Measurements from ENCODE around the gene ALX3.

DNA sequence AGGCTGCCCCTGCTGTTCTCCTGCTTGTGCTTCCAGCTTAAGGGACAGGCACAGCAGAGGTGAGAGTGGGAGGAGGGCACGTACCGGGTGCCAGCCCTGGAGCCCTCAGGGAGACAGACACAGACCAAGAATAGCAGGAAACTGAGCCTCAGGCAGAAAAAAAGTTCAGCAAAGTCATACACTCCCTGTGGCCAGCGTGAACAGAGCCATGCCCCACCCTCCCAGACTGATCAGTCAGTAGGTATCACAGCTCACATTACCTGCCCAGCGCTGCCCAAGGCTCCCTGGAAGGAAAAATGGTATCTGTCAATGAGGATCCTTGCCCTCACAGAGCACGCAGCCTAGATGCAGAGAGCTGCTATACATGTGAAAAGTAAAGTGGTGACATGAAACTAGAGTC is 43.1 kb upstream of the ALX3 start:
- TF ChIP-seq POLR2A (IDR thresholded peaks at IDR 0.05; ENCODE audit: low read length), result no peak
- TF ChIP-seq GATA1 (IDR thresholded peaks at IDR 0.05; ENCODE audit: low read depth, low read length), result no peak
